ENCODE data around the gene ADAMTSL1. TPM values are rescaled to one million over a fixed set of nuclear protein-coding genes. Genes with fewer than 3 reads are reported as not detected.

The ADAMTSL1 gene
- total RNA-seq, 1 experiment from 2014 or later: not detected

- no peak for TF ChIP-seq CTCF (IDR thresholded peaks at IDR 0.05; ENCODE audit: unreplicated experiment)
- no peaks in the 10 kb centered on the region for H3K9me3 Mint-ChIP-seq (ENCODE audit: low read depth, unreplicated experiment)
- CTCF ChIA-PET: interaction anchor here (0.6 kb wide), 1 partner anchor 512 kb away, joined by 4 read pairs; no protein-coding TSS in a partner anchor
- H3K36me3 Mint-ChIP-seq (ENCODE audit: insufficient read depth, unreplicated experiment): no peaks in the 10 kb centered on the region
- no peak overlapping the region for H3K4me3 Mint-ChIP-seq (ENCODE audit: low read depth, unreplicated experiment)
- no peaks in the 10 kb centered on the region for H3K4me1 Mint-ChIP-seq (ENCODE audit: low read depth, unreplicated experiment)
- DNase-seq: no peak
- no TSS peak for BruUV-seq (replicated peaks)
- intact Hi-C loops (cut with micrococcal nuclease; ENCODE audit: unreplicated experiment): no loop called here
- no peak overlapping the region for H3K27ac Mint-ChIP-seq (ENCODE audit: unreplicated experiment)
- H3K27me3 Mint-ChIP-seq (ENCODE audit: unreplicated experiment): peaks cover 75% of the 10 kb centered on the region
Observed at GRCh38 chr9:18910435-18910834, 436.5 kb downstream of the ADAMTSL1 start.

- TF ChIP-seq CTCF (IDR thresholded peaks at IDR 0.05; ENCODE audit: unreplicated experiment): no peak
- intact Hi-C loops (cut with micrococcal nuclease; ENCODE audit: unreplicated experiment): no loop called here
- no peak overlapping the region for H3K4me3 Mint-ChIP-seq (ENCODE audit: low read depth, unreplicated experiment)
- H3K36me3 Mint-ChIP-seq (ENCODE audit: insufficient read depth, unreplicated experiment): no peaks in the 10 kb centered on the region
- H3K4me1 Mint-ChIP-seq (ENCODE audit: low read depth, unreplicated experiment): no peaks in the 10 kb centered on the region
- no peaks in the 10 kb centered on the region for H3K9me3 Mint-ChIP-seq (ENCODE audit: low read depth, unreplicated experiment)
- H3K27ac Mint-ChIP-seq (ENCODE audit: unreplicated experiment): no peak overlapping the region
- BruUV-seq (replicated peaks): no TSS peak
- CTCF ChIA-PET: no interaction called here
- peaks cover 80% of the 10 kb centered on the region for H3K27me3 Mint-ChIP-seq (ENCODE audit: unreplicated experiment)
- DNase-seq: no peak
Observed at GRCh38 chr9:18910916-18911315, 437.0 kb downstream of the ADAMTSL1 start.

- H3K27me3 Mint-ChIP-seq (ENCODE audit: unreplicated experiment): peaks cover 81% of the 10 kb centered on the region
- CTCF ChIA-PET: no interaction called here
- no peak overlapping the region for H3K27ac Mint-ChIP-seq (ENCODE audit: unreplicated experiment)
- no peak overlapping the region for H3K4me3 Mint-ChIP-seq (ENCODE audit: low read depth, unreplicated experiment)
- no TSS peak for BruUV-seq (replicated peaks)
- no peaks in the 10 kb centered on the region for H3K9me3 Mint-ChIP-seq (ENCODE audit: low read depth, unreplicated experiment)
- intact Hi-C loops (cut with micrococcal nuclease; ENCODE audit: unreplicated experiment): no loop called here
- no peaks in the 10 kb centered on the region for H3K36me3 Mint-ChIP-seq (ENCODE audit: insufficient read depth, unreplicated experiment)
- TF ChIP-seq CTCF (IDR thresholded peaks at IDR 0.05; ENCODE audit: unreplicated experiment): no peak
- DNase-seq: no peak
- no peaks in the 10 kb centered on the region for H3K4me1 Mint-ChIP-seq (ENCODE audit: low read depth, unreplicated experiment)
Observed at GRCh38 chr9:18911714-18912342, 437.9 kb downstream of the ADAMTSL1 start.

- no peak for TF ChIP-seq CTCF (IDR thresholded peaks at IDR 0.05; ENCODE audit: unreplicated experiment)
- CTCF ChIA-PET: no interaction called here
Observed at GRCh38 chr9:18920141-18921084, 446.5 kb downstream of the ADAMTSL1 start.

More at GRCh38 chr9:18920141-18921084, 446.5 kb downstream of the ADAMTSL1 start:
- Mint-ChIP-seq H3K4me3 (ENCODE audit: low read depth, unreplicated experiment) (no peak overlapping the region), H3K27me3 (ENCODE audit: unreplicated experiment) (peaks cover 64% of the 10 kb centered on the region), H3K36me3 (ENCODE audit: insufficient read depth, unreplicated experiment) (no peaks in the 10 kb centered on the region), H3K9me3 (ENCODE audit: low read depth, unreplicated experiment) (no peaks in the 10 kb centered on the region), H3K4me1 (ENCODE audit: low read depth, unreplicated experiment) (no peaks in the 10 kb centered on the region), H3K27ac (ENCODE audit: unreplicated experiment) (no peak overlapping the region)
- intact Hi-C loops (cut with micrococcal nuclease; ENCODE audit: unreplicated experiment): no loop called here
- no peak for DNase-seq
- no TSS peak for BruUV-seq (replicated peaks)
